Activated T-helper 1 cell treated with anti-CD3 and anti-CD28 coated beads, Interleukin-12 subunit alpha, Interleukin-12 subunit beta, Interleukin-2, Interleukin-4 antibody, amounts not matched to agents 30 ng/mL and 10 ng/mL and 1 ng/mL, durations not matched to agents 14 hours and 24 hours and 36 hours (primary cell): Measurements from ENCODE around the gene CDH13. TPM values are rescaled to one million over a fixed set of nuclear protein-coding genes. Genes with fewer than 3 reads are reported as not detected.

Experiments
- DNase-seq: peaks from one replicate; pipeline ENCODE4 v3.0.0; 2021; ENCODE audit warnings: low spot score
- H3K27ac Mint-ChIP-seq: one replicate; pipeline ENCODE4 v1.8.0; 2021; ENCODE audit warnings: mild to moderate bottlenecking, mixed read lengths
- H3K27me3 Mint-ChIP-seq: one replicate; pipeline ENCODE4 v1.8.0; 2022; ENCODE audit warnings: mild to moderate bottlenecking, moderate library complexity, mixed read lengths; ENCODE audit not compliant: insufficient read depth
- H3K36me3 Mint-ChIP-seq: one replicate; pipeline ENCODE4 v1.8.0; 2021; ENCODE audit warnings: low read depth, mixed read lengths
- H3K4me1 Mint-ChIP-seq: one replicate; pipeline ENCODE4 v1.8.0; 2021; ENCODE audit warnings: low read depth, mixed read lengths
- H3K4me3 Mint-ChIP-seq: one replicate; pipeline ENCODE4 v1.8.0; 2021; ENCODE audit warnings: mild to moderate bottlenecking, moderate library complexity, mixed read lengths
- H3K9me3 Mint-ChIP-seq: one replicate; pipeline ENCODE4 v1.8.0; 2021; ENCODE audit warnings: mixed read lengths
- intact Hi-C: fragments of 100-400 bp; cut with micrococcal nuclease; formaldehyde crosslinking; loops from one replicate; pipeline ENCODE4 v1.15.1; 2024
- total RNA-seq: library from RNA; stranded (reverse); gene quantifications from 2 replicates; pipeline ENCODE4 v1.2.3, GENCODE V29; 2022

The CDH13 gene
- total RNA-seq, 1 donor from 2014 or later: not detected

- Mint-ChIP-seq H3K27me3 (no peaks in the 10 kb centered on the region), H3K36me3 (no peaks in the 10 kb centered on the region), H3K27ac (no peak overlapping the region), H3K4me1 (no peaks in the 10 kb centered on the region), H3K4me3 (no peak overlapping the region), H3K9me3 (peaks cover 9% of the 10 kb centered on the region)
- DNase-seq: no peak
- intact Hi-C loops: no loop called here
Measured at GRCh38 chr16:83403761-83404160, 777.0 kb downstream of the CDH13 start.

- H3K27ac Mint-ChIP-seq: no peak overlapping the region
- DNase-seq: no peak
- no peaks in the 10 kb centered on the region for H3K4me1 Mint-ChIP-seq
- intact Hi-C loops: no loop called here
- H3K36me3 Mint-ChIP-seq: no peaks in the 10 kb centered on the region
- peaks cover 9% of the 10 kb centered on the region for H3K9me3 Mint-ChIP-seq
- no peaks in the 10 kb centered on the region for H3K27me3 Mint-ChIP-seq
- H3K4me3 Mint-ChIP-seq: no peak overlapping the region
Measured at GRCh38 chr16:83404261-83404660, 777.5 kb downstream of the CDH13 start.

GRCh38 chr16:83407928-83408327, 781.2 kb downstream of the CDH13 start:
- no peaks in the 10 kb centered on the region for H3K9me3 Mint-ChIP-seq

GRCh38 chr16:83409347-83409746, 782.6 kb downstream of the CDH13 start:
- H3K4me1 Mint-ChIP-seq: no peaks in the 10 kb centered on the region
- no peak overlapping the region for H3K27ac Mint-ChIP-seq
- DNase-seq: no peak
- H3K27me3 Mint-ChIP-seq: no peaks in the 10 kb centered on the region
- no peak overlapping the region for H3K4me3 Mint-ChIP-seq
- intact Hi-C loops: no loop called here
- no peaks in the 10 kb centered on the region for H3K36me3 Mint-ChIP-seq
- no peaks in the 10 kb centered on the region for H3K9me3 Mint-ChIP-seq

More at GRCh38 chr16:83407928-83408327, 781.2 kb downstream of the CDH13 start:
- no peak for DNase-seq
- Mint-ChIP-seq H3K4me3 (no peak overlapping the region), H3K4me1 (no peaks in the 10 kb centered on the region), H3K36me3 (no peaks in the 10 kb centered on the region), H3K27ac (no peak overlapping the region), H3K27me3 (no peaks in the 10 kb centered on the region)
- intact Hi-C loops: no loop called here

- DNase-seq: no peak
- intact Hi-C loops: no loop called here
- Mint-ChIP-seq H3K27me3 (no peaks in the 10 kb centered on the region), H3K36me3 (no peaks in the 10 kb centered on the region), H3K4me1 (no peaks in the 10 kb centered on the region), H3K4me3 (no peak overlapping the region), H3K9me3 (no peaks in the 10 kb centered on the region), H3K27ac (no peak overlapping the region)
Measured at GRCh38 chr16:83418565-83418964, 791.8 kb downstream of the CDH13 start.

- DNase-seq: no peak
- Mint-ChIP-seq H3K9me3 (no peaks in the 10 kb centered on the region), H3K27ac (no peak overlapping the region), H3K4me1 (no peaks in the 10 kb centered on the region), H3K27me3 (no peaks in the 10 kb centered on the region), H3K36me3 (no peaks in the 10 kb centered on the region), H3K4me3 (no peak overlapping the region)
- intact Hi-C loops: no loop called here
Measured at GRCh38 chr16:83420206-83420760, 793.5 kb downstream of the CDH13 start.

GRCh38 chr16:83433201-83433600, 806.4 kb downstream of the CDH13 start:
- Mint-ChIP-seq H3K27me3 (no peaks in the 10 kb centered on the region), H3K27ac (no peak overlapping the region), H3K4me3 (no peak overlapping the region), H3K4me1 (no peaks in the 10 kb centered on the region), H3K36me3 (no peaks in the 10 kb centered on the region), H3K9me3 (peaks cover 3% of the 10 kb centered on the region)
- intact Hi-C loops: no loop called here
- no peak for DNase-seq

GRCh38 chr16:83437036-83437435, 810.3 kb downstream of the CDH13 start:
- DNase-seq: no peak
- intact Hi-C loops: no loop called here
- Mint-ChIP-seq H3K36me3 (no peaks in the 10 kb centered on the region), H3K9me3 (no peaks in the 10 kb centered on the region), H3K27ac (no peak overlapping the region), H3K4me3 (no peak overlapping the region), H3K4me1 (no peaks in the 10 kb centered on the region), H3K27me3 (no peaks in the 10 kb centered on the region)

- Mint-ChIP-seq H3K4me1 (no peaks in the 10 kb centered on the region), H3K27me3 (no peaks in the 10 kb centered on the region), H3K27ac (no peak overlapping the region), H3K36me3 (no peaks in the 10 kb centered on the region), H3K9me3 (no peaks in the 10 kb centered on the region), H3K4me3 (no peak overlapping the region)
- no peak for DNase-seq
- intact Hi-C loops: no loop called here
Measured at GRCh38 chr16:83438326-83438725, 811.6 kb downstream of the CDH13 start.

GRCh38 chr16:83439412-83439811, 812.6 kb downstream of the CDH13 start:
- H3K4me1 Mint-ChIP-seq: no peaks in the 10 kb centered on the region
- no peaks in the 10 kb centered on the region for H3K36me3 Mint-ChIP-seq
- H3K4me3 Mint-ChIP-seq: no peak overlapping the region
- H3K9me3 Mint-ChIP-seq: no peaks in the 10 kb centered on the region
- intact Hi-C loops: no loop called here
- H3K27ac Mint-ChIP-seq: no peak overlapping the region
- no peaks in the 10 kb centered on the region for H3K27me3 Mint-ChIP-seq
- no peak for DNase-seq

GRCh38 chr16:83441517-83441916, 814.7 kb downstream of the CDH13 start:
- H3K36me3 Mint-ChIP-seq: no peaks in the 10 kb centered on the region
- intact Hi-C loops: no loop called here
- no peaks in the 10 kb centered on the region for H3K4me1 Mint-ChIP-seq

GRCh38 chr16:83443972-83444371, 817.2 kb downstream of the CDH13 start:
- Mint-ChIP-seq H3K4me1 (no peaks in the 10 kb centered on the region), H3K27me3 (no peaks in the 10 kb centered on the region), H3K4me3 (no peak overlapping the region), H3K9me3 (no peaks in the 10 kb centered on the region), H3K36me3 (no peaks in the 10 kb centered on the region), H3K27ac (no peak overlapping the region)
- intact Hi-C loops: no loop called here
- DNase-seq: no peak

More at GRCh38 chr16:83441517-83441916, 814.7 kb downstream of the CDH13 start:
- Mint-ChIP-seq H3K9me3 (no peaks in the 10 kb centered on the region), H3K27me3 (no peaks in the 10 kb centered on the region), H3K4me3 (no peak overlapping the region), H3K27ac (no peak overlapping the region)
- DNase-seq: no peak

GRCh38 chr16:83447560-83447959, 820.8 kb downstream of the CDH13 start:
- no peak overlapping the region for H3K4me3 Mint-ChIP-seq
- H3K9me3 Mint-ChIP-seq: no peaks in the 10 kb centered on the region
- no peaks in the 10 kb centered on the region for H3K36me3 Mint-ChIP-seq
- H3K27ac Mint-ChIP-seq: no peak overlapping the region
- H3K4me1 Mint-ChIP-seq: no peaks in the 10 kb centered on the region
- no peak for DNase-seq
- no peaks in the 10 kb centered on the region for H3K27me3 Mint-ChIP-seq
- intact Hi-C loops: no loop called here

GRCh38 chr16:83449861-83450260, 823.1 kb downstream of the CDH13 start:
- Mint-ChIP-seq H3K36me3 (no peaks in the 10 kb centered on the region), H3K27me3 (no peaks in the 10 kb centered on the region), H3K4me1 (no peaks in the 10 kb centered on the region), H3K27ac (no peak overlapping the region), H3K9me3 (no peaks in the 10 kb centered on the region), H3K4me3 (no peak overlapping the region)
- DNase-seq: no peak
- intact Hi-C loops: no loop called here
